RWPE2 (cell line): ENCODE results near the gene GKN2.

Experiments used
- ATAC-seq: fragments of 200-7000 bp; cut with Tn5 transposase; 3 replicates; pipeline ENCODE4 v1.9.1; 2021; ENCODE audit warnings: low read depth
- DNase-seq: peaks from one replicate; pipeline ENCODE4 v3.0.0-alpha.2; 2020; ENCODE audit warnings: low spot score
- H3K27ac ChIP-seq: fragments of 450-650 bp; 2 replicates; pipeline ENCODE4 v1.5.1; 2017; ENCODE audit warnings: mild to moderate bottlenecking; ENCODE audit not compliant: poor library complexity, severe bottlenecking
- H3K27me3 ChIP-seq: fragments of 250-450 bp; sonication (Bioruptor Pico); 2 replicates; pipeline ENCODE4 v1.5.1; 2021; ENCODE audit warnings: mild to moderate bottlenecking, moderate library complexity; ENCODE audit not compliant: insufficient read depth, poor library complexity, severe bottlenecking
- H3K36me3 ChIP-seq: fragments of 250-450 bp; sonication (Bioruptor Pico); 2 replicates; pipeline ENCODE4 v1.5.1; 2020; ENCODE audit warnings: low read depth, mild to moderate bottlenecking, moderate library complexity
- H3K4me1 ChIP-seq: fragments of 250-450 bp; sonication (Bioruptor Pico); 2 replicates; pipeline ENCODE4 v1.5.1; 2021; ENCODE audit warnings: mild to moderate bottlenecking, moderate library complexity; ENCODE audit not compliant: insufficient read depth, poor library complexity, severe bottlenecking
- H3K4me3 ChIP-seq: fragments of 250-450 bp; sonication (Bioruptor Pico); 2 replicates; pipeline ENCODE4 v1.5.1; 2021; ENCODE audit warnings: mild to moderate bottlenecking, moderate library complexity; ENCODE audit not compliant: severe bottlenecking
- H3K9me3 ChIP-seq: fragments of 250-450 bp; sonication (Bioruptor Pico); 2 replicates; pipeline ENCODE4 v1.5.1; 2021; ENCODE audit warnings: mild to moderate bottlenecking, moderate library complexity; ENCODE audit not compliant: severe bottlenecking
- TF ChIP-seq, protein P1 (sequence below): fragments of 450-650 bp; IDR thresholded peaks from one replicate; pipeline ENCODE4 v1.5.1; 2017; ENCODE audit warnings: mild to moderate bottlenecking, moderate library complexity; ENCODE audit not compliant: poor library complexity, severe bottlenecking

Gene GKN2

DNA sequence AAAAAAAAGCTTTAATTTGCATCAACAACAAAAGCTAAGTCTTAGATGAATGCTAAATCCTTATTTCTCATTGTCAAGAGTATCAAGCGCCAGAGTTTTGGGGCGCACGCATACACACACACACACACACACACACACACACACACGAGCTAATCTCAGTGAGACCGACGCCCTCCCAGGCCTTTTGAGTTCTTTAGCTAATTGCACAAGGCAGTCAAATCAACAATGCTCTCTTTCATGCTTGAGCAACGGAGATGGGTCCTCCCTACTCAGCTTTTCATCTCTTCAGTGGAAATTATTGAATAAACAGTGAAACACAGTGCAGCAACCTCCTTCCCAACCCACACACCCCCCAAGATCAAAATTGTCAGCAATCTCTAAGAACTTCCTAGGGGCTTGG is 41.0 kb upstream of the GKN2 start:
- TF ChIP-seq, protein P1, sequence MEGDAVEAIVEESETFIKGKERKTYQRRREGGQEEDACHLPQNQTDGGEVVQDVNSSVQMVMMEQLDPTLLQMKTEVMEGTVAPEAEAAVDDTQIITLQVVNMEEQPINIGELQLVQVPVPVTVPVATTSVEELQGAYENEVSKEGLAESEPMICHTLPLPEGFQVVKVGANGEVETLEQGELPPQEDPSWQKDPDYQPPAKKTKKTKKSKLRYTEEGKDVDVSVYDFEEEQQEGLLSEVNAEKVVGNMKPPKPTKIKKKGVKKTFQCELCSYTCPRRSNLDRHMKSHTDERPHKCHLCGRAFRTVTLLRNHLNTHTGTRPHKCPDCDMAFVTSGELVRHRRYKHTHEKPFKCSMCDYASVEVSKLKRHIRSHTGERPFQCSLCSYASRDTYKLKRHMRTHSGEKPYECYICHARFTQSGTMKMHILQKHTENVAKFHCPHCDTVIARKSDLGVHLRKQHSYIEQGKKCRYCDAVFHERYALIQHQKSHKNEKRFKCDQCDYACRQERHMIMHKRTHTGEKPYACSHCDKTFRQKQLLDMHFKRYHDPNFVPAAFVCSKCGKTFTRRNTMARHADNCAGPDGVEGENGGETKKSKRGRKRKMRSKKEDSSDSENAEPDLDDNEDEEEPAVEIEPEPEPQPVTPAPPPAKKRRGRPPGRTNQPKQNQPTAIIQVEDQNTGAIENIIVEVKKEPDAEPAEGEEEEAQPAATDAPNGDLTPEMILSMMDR, result no peak
- DNase-seq (no peak), ATAC-seq (no peak)
- Histone ChIP-seq H3K27me3 (no peaks in the 10 kb centered on the region), H3K36me3 (no peaks in the 10 kb centered on the region), H3K4me3 (no peak overlapping the region), H3K27ac (no peak overlapping the region), H3K9me3 (no peaks in the 10 kb centered on the region), H3K4me1 (no peaks in the 10 kb centered on the region)

DNA sequence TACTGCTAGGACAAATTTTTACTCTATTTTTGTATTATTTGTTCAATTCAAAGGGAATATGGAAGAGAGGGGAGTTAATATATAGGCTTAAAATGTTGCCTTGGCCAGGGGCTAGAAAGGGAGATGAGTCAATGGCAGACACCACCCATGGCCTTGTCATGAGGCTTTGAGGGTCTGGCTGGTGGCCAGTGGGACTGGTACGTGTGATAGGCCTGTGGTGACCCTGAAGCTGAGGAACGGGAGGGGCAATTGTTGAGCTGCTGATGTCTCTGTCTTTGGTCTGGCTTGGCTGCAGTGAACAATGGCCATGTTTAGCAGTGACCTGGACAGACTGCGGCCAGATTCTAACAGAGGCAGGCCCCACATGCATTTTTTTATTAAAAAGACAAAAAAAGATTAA is 40.2 kb upstream of the GKN2 start:
- ATAC-seq, result no peak
- no peak overlapping the region for H3K4me3 ChIP-seq

DNA sequence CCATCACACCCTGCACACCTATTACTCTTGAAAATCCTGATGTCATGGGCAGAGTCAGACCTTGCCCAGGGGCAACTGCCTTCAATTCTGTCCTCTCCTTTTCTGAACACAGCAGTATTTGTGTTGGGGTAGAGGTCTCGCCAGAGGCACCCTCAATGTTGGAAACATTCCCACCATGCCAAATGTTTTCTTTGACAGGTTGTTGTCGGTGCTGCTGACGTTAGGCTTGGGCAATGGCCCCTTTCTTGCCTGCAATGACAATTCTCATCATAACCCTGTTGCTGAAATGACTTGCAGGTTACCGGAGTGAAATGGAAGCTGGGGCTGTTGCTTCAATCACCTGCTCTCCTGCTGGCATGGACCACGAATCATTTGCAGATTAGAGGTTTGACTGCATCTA is 39.6 kb upstream of the GKN2 start:
- TF ChIP-seq, protein P1, result no peak
- Histone ChIP-seq H3K27ac (no peak overlapping the region), H3K27me3 (no peaks in the 10 kb centered on the region), H3K4me3 (no peak overlapping the region), H3K4me1 (no peaks in the 10 kb centered on the region), H3K36me3 (no peaks in the 10 kb centered on the region), H3K9me3 (no peaks in the 10 kb centered on the region)
- ATAC-seq (no peak), DNase-seq (no peak)

More for the DNA sequence above, 40.2 kb upstream of the GKN2 start:
- DNase-seq, result no peak
- Histone ChIP-seq H3K4me1 (no peaks in the 10 kb centered on the region), H3K9me3 (no peaks in the 10 kb centered on the region), H3K27ac (no peak overlapping the region), H3K27me3 (no peaks in the 10 kb centered on the region), H3K36me3 (no peaks in the 10 kb centered on the region)
- TF ChIP-seq, protein P1, result no peak

DNA sequence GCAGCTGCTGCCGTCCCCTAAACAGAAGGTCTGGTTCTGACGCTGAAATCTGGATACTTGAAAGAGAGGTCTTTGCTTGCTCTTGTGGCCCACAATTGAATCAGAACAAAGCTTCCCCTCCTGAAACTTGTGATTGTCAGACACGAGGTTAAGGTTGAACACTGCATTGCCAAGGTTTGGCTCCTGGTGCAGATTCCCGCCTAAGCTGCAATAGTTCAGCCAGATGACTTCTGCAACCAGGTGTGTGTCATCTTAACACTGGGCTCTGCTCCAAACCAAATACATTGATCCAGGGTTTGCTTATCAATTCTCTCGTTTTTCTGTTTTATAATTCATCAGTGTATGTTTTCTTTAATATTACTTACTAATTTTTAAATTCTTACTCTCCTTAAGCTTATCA is 36.3 kb upstream of the GKN2 start:
- no peaks in the 10 kb centered on the region for H3K36me3 ChIP-seq
- DNase-seq (no peak), ATAC-seq (no peak)
- H3K9me3 ChIP-seq, result no peaks in the 10 kb centered on the region
- no peaks in the 10 kb centered on the region for H3K27me3 ChIP-seq
- H3K4me1 ChIP-seq, result no peaks in the 10 kb centered on the region
- no peak overlapping the region for H3K4me3 ChIP-seq
- TF ChIP-seq, protein P1, result no peak
- H3K27ac ChIP-seq, result no peak overlapping the region

DNA sequence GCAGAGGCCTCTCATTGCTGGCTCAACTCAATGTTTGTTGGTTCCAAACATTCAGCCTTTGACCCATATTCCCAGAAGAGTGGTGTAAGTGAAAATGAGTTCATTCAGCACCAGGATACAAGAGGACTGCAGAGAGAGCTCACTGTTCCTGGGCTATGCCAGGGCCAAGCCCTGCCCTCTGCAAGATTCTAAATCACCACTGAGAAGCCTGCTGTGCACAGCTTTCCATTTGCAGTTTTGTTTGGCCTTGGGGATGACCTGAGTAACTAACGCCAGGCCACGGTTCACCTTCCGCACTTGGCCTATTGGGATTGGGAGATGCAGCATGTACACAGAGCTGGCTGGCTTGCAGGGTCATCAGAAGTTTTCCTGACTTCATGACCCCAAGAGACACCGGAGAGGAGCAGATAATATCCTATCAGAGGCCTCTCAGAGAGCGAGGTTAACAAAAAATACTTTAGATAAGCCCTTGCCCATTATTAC is 34.4 kb upstream of the GKN2 start:
- Histone ChIP-seq H3K4me1 (no peaks in the 10 kb centered on the region), H3K4me3 (no peak overlapping the region), H3K36me3 (no peaks in the 10 kb centered on the region), H3K27ac (no peak overlapping the region), H3K9me3 (no peaks in the 10 kb centered on the region), H3K27me3 (no peaks in the 10 kb centered on the region)
- no peak for ATAC-seq
- DNase-seq, result no peak
- TF ChIP-seq, protein P1, result no peak
